Measurements from ENCODE around the gene FBXO10. TPM values are rescaled to one million over a fixed set of nuclear protein-coding genes. Genes with fewer than 3 reads are reported as not detected.

FBXO10 gene
- total and polyA plus RNA-seq, 2 of the 8 experiments (the other 6 are each of a cell fraction or from before 2014, with no cell fraction given) = 13.1 to 13.9 TPM

DNA sequence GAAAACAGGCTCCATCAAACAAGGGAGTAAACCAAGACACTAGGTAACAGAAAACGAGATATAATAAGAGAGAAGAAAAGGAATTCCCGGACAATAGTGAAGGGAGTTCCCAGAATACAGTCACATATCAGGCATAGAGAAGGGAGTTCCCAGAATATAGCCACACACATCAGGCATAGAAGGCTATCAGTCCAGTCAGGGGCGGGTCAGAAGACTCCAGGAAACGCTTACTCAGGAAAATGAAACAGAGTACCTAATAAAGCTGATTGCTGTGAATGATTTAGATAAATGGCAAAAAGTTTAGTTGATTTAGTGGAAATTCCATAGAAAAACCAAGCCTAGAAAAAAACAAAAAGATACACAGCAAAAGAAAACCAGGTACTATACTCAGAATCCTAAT is 11.3 kb upstream of the FBXO10 start (continued):
- TF ChIP-seq RFX5 (IDR thresholded peaks at IDR 0.05; ENCODE audit: borderline replicate concordance, low read depth, low read length) = no peak
- TF ChIP-seq, protein P1, sequence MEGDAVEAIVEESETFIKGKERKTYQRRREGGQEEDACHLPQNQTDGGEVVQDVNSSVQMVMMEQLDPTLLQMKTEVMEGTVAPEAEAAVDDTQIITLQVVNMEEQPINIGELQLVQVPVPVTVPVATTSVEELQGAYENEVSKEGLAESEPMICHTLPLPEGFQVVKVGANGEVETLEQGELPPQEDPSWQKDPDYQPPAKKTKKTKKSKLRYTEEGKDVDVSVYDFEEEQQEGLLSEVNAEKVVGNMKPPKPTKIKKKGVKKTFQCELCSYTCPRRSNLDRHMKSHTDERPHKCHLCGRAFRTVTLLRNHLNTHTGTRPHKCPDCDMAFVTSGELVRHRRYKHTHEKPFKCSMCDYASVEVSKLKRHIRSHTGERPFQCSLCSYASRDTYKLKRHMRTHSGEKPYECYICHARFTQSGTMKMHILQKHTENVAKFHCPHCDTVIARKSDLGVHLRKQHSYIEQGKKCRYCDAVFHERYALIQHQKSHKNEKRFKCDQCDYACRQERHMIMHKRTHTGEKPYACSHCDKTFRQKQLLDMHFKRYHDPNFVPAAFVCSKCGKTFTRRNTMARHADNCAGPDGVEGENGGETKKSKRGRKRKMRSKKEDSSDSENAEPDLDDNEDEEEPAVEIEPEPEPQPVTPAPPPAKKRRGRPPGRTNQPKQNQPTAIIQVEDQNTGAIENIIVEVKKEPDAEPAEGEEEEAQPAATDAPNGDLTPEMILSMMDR (IDR thresholded peaks at IDR 0.05; ENCODE audit: control extremely low read depth in 1 of 3, insufficient read depth in 1 of 3, low read depth in 1 of 3, low read length in 3 of 3) = no peak
